KBM-7 (cell line): Measurements from ENCODE around the gene RFX3.
A peak's percentile ranks its signal among the peaks of the same experiment; 100 is the strongest.
"Not testable (repeated sequence)": the region's sequence is repeated elsewhere in the genome, so short reads cannot be mapped to it uniquely, and the experiment has no call there.

ENCODE experiments used
- DNase-seq: peaks from one replicate; pipeline ENCODE4 v3.0.0-alpha.2; 2015
- in situ Hi-C: fragments of 300-500 bp; cut with MboI; formaldehyde crosslinking; loops from 2 replicates; pipeline ENCODE4 v1.14.3; 2020; ENCODE audit warnings: low sequenced_read_pairs, low pct_unique_long_range_greater_than_20kb, mixed read lengths

The RFX3 gene

GRCh38 chr9:3330792-3331420 lies 194.9 kb downstream of the RFX3 start:
- in situ Hi-C loops = no loop called here

GRCh38 chr9:3329361-3329760 lies 196.4 kb downstream of the RFX3 start:
- in situ Hi-C loops = no loop called here
- no peak for DNase-seq

More at GRCh38 chr9:3330792-3331420, 194.9 kb downstream of the RFX3 start:
- DNase-seq = no peak

DNA sequence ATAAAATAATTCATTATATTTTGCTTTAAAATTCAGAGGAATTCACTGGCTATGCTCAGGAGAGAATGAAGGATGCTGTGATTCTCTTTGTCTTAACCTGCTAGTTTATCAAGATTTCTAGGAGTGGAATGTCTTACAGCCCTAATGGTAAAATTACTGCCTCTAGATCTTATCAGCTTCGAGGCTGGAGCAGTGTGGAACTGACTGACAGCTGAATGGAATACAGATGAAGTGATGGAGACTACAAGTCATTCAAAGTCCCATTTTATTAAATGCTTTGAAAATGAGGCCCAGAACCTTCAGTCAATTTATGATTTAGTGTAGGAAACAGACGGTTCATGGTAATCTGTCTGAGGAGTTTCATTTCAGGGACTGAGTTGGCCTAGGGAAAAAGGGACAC lies 202.1 kb downstream of the RFX3 start:
- in situ Hi-C loops = no loop called here
- DNase-seq = no peak

- in situ Hi-C loops = no loop called here
- no peak for DNase-seq
These were observed 204.6 kb downstream of the RFX3 start for GRCh38 chr9:3321186-3321585.

GRCh38 chr9:3312595-3312994 lies 213.2 kb downstream of the RFX3 start:
- in situ Hi-C loops, DNase-seq: not testable (repeated sequence)

GRCh38 chr9:3308609-3309008 lies 217.2 kb downstream of the RFX3 start:
- in situ Hi-C loops = no loop called here
- no peak for DNase-seq

DNA sequence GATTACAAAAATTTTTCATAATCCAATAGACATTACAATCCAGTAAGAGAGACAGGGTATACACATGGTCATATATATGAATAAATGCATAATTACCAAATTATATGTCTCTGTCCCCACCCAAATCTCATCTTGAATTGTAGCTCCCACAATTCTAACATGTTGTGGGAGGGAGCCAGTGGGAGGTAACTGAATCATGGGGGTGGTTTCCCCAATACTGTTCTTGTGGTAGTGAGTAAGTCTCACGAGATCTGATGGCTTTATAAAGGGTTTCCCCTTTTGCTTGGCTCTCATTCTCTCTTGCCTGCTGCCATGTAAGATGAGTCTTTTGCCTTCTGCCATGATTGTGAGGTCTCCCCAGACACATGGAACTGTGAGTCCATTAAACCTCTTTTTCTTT lies 221.4 kb downstream of the RFX3 start:
- DNase-seq, in situ Hi-C loops: not testable (repeated sequence)

DNA sequence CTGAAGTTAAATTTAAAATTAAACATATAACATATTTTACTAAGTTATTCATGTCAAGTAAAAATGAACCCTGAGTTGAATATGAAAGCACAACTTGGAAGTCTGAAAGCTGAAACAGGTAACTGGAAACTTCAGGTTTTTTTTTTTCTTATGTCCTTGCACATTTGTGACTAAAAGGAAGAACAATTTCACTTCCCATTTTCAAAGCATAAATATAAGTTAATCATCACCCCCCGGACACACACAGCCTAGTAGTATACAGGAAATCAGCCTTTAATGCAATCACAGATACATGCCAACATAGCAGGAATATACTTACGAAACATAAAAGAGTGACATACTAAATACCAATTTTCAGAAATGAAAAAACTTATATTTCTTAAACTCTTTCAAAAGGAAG lies 225.9 kb downstream of the RFX3 start:
- DNase-seq = peak; percentile 19
- in situ Hi-C loops = no loop called here

- DNase-seq = peak; percentile 9
- in situ Hi-C loops = no loop called here
These were observed 229.3 kb downstream of the RFX3 start for GRCh38 chr9:3296536-3296935.

DNA sequence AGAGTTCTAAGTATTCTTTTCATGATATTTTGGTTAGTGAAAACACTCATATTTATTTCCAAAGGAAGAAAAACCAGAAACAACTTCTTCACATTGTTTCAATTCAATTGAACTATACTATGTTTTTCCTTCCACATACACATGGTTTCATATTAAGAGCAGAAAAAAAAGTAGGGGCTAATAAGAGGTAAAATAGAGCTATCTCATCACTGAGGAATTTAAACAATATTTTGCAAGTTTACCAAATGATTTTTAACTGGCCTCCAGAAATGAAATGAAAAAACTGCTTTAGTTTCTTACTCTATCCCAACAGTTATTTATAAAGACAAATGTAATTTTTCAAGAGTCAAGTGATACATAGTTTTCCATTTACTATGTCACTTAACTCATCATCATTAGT lies 233.5 kb downstream of the RFX3 start:
- in situ Hi-C loops = no loop called here
- DNase-seq = no peak

GRCh38 chr9:3290231-3290840 lies 235.5 kb downstream of the RFX3 start:
- in situ Hi-C loops = no loop called here
- DNase-seq = no peak

DNA sequence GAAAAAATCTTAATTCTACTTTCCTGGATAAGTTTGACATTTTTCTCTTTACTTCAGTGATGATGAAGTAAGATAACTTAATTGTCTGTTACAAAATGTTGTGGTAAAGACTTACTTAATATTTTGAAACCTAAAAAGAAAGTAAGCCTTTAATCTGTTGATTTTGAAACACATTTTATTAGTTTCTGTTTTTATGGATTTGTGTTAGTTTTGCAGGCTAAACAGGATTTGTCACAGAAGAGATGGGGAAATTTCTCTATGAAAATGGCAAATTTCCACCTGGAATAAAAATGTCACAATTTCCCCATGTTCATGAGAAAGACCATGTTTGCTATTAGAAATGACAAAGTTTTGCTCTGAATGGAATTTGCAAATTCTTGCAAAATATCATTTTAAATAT lies 237.1 kb downstream of the RFX3 start:
- no peak for DNase-seq
- in situ Hi-C loops = no loop called here

- in situ Hi-C loops = no loop called here
- DNase-seq = no peak
These were observed 240.2 kb downstream of the RFX3 start for GRCh38 chr9:3285365-3286161.

- in situ Hi-C loops = no loop called here
- no peak for DNase-seq
These were observed 243.4 kb downstream of the RFX3 start for GRCh38 chr9:3282365-3282764.

DNA sequence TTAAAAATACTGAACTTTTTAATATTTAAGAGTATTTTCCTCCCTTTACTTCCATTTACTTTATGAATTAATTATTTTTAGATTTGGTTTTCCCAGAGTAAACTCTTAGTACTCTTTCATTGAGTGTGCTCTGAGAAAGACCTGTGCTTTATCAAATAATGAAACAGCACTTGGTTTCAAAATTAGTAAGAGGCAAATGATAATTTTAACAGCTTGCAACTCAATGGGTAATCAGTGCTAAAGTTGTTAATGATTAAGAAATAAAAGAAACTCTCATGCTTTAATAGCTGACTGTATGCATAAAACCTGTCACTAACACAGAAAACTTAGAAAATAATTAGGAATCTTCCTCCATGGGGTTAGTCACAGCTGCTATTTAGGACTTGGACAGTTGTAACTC lies 244.4 kb downstream of the RFX3 start:
- in situ Hi-C loops = no loop called here
- DNase-seq = no peak

DNA sequence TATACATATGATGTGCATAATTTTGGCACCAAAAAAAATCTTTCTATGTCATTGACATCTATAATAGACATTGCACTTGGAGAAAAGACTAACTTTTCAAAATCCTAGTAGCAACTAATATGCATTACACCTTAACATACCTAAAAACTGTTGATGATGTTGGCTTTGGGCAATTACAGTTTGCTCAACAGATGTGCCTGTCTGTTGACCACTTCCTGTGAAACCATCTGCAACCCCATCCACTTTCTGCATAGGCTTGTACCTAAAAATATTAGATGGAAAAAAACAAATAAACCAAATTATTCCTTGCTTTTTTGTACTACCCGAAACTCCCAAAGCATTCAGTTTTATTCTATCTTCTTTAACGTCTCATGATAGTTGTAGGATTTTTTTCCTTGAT lies 248.6 kb downstream of the RFX3 start:
- no peak for DNase-seq
- in situ Hi-C loops = no loop called here

- in situ Hi-C loops = no loop called here
- DNase-seq = no peak
These were observed 254.2 kb downstream of the RFX3 start for GRCh38 chr9:3271581-3271980.

DNA sequence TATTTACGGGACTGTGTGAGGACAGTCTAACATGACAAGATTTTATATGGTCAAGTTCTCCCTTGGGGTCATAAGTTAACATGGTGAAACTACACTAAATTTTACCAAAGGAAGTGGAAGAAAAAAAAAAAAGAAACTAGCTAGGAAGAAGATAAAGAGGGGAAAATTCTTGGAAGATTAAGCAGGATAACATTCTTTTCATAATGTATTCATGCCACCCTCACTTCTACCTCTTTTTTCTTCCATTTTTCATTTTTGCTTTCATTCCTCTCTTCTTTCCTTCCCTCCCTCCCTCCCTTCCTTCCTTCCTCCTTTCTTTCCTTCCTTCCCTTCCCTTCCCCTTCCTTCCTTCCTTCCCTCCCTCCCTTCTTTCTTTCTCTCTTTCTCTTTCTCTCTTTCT lies 254.6 kb downstream of the RFX3 start:
- in situ Hi-C loops = no loop called here
- no peak for DNase-seq

GRCh38 chr9:3268223-3268622 lies 257.6 kb downstream of the RFX3 start:
- in situ Hi-C loops = no loop called here
- no peak for DNase-seq

DNA sequence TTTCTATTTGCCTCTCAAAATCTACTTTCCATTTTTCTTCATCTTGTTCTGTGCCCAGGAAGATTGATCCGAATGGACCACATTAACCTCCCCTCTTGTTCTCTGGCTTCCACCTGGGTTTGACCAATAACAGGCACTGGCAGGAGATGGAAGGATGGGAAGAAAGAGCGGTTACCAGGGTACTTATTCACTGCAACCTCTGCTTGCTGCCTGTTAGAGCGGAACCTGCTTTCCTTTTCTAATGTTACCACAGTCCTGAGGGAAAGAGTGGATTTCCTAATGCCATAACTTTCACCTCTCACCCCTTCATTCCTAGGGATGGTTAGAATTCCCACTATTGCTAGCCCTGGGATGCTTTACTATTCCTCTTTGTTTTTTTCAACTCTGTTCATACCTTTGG lies 262.1 kb downstream of the RFX3 start:
- in situ Hi-C loops = no loop called here
- no peak for DNase-seq
